NCI-H2196 (cell line): ENCODE data around the gene AGPAT2.

Experiments
- DNase-seq: peaks from one replicate; lab custom pipeline; 2025; ENCODE audit not compliant: unreplicated experiment; lab: John Stamatoyannopoulos, UW

AGPAT2 gene

DNA sequence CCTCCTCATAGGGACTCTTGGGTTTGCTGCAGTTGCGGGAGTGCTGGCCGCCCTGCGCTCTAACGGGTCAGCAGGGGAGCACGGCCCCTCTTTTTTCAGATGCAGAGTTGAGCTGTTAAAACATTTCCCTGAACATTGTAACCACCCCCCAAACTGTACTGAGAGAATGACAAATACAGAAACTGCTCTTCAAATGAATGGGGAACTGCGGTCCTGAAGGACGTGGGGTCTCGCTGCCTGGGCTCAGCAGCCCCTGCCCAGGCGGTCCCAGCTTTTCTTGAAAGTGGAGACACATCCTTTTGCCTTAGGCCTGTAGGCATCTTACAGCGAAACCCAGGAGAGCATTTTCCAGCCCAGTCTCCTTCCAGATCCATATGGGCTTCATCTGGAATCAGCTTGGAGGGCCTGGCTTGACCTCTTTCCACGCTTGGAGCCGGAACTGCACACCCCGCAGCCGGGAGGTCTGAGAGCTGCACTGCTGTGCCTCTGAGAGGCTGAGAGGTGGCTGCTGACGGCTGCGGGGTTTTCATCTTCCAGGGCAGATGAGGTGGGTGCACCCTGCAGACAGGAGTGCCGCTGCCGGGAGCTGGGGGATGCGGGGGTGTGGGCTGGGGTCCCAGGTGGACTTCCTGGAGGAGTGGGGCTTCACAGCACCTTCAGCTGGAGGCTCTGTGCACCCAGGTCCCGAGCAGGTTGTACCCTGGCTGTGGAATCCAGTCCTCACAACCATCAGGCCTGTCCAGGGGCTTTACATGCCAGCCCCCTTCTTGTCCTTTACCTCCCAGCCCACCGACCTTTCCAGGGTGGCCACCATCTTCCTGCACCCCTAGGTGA is 1.2 kb upstream of the AGPAT2 start:
- DNase-seq, result no peak

DNA sequence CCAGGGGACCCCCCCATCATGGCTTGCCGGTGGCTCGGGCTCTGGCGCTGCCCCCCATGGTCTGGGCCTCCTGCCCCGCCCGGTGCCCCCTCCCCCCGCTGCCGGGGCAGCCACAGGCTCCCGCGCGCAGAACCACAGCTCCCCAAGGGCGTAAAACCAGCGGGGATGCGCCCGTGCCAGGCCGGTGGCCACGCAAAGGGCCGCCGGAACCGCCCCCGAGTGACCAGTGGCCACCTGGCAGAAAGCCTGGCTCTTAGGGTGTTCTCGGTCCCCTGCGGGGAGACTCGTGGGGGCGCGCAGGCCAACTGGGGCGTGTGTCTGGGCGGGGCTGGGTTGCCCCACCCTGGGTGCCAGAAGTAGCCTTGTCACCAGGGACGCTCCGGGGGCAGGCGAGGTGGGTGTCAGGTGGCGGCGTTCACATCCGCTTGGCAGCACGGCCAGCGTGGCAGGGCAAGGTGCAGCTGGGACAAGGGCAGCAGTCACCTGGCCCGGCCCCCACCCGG is 515 bp upstream of the AGPAT2 start:
- no peak for DNase-seq

DNA sequence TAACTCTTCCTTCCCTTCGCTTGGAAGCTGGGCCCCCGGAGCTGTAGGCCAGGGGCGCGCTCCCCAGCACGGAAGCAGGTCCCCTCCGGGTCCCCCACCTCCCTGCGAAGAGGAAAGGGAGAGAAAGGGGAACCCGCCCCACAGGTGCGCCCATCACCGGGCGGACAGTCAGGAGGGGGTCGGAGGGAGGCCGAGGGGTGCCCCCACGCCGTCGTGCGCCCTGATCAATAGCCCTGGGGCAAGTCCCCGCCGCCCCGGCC is 793 bp downstream of the AGPAT2 start:
- no peak for DNase-seq

DNA sequence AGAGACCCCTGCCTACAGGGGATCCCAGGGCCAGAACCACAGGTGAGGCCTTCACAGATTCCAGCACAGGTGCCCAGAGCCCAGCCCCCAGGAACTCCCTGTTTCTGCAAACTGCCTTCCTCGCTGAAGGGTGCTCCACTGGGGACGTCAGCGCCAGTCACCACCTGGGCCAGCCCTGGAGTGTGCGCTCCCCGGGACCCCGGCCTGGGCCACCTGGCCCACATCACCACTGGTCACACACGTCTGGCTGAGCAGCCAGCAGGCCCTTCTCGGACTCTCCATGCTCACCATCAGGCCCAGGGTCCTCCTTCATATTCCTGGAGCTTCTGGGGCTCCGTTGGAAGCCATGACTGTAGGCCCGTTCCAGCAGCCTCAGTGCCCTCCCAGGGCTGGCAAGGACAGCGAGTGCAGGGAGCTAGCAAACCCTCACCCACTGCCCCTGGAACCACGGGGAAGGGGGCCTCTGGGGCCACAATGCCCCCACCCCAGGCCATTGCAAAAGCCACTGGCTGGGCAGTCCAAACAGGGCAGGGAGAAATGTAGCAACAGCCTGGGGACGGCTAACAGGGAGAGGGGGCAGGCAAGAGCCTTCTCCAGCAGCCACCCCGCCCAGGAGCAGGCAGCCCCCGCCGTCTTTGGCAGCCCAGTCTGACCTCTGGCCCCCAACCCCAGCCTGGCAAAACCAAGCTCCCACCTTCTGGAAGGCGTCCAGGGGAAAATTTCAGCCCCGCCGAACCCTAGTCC is 1.3 kb downstream of the AGPAT2 start:
- no peak for DNase-seq

DNA sequence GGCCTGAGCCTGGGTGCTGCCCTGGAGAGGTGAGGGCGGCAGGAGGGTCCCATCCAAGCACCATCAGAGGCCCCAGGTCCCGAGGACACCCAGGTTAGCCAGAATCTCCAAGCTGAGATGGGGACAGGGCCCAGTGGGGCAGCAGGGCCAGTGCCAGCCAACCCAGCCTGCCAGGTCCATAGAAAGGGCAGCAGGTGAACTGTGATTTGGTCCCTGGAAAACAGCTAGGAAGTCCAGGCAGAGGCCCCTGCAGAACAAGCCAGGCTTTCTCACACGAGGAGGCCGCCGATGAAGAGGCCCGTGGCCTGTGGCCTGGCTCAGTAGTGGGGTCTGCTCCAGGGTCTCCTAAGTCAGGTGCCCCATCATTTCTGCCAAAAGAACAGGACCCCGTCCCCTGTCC is 2.0 kb downstream of the AGPAT2 start:
- no peak for DNase-seq

DNA sequence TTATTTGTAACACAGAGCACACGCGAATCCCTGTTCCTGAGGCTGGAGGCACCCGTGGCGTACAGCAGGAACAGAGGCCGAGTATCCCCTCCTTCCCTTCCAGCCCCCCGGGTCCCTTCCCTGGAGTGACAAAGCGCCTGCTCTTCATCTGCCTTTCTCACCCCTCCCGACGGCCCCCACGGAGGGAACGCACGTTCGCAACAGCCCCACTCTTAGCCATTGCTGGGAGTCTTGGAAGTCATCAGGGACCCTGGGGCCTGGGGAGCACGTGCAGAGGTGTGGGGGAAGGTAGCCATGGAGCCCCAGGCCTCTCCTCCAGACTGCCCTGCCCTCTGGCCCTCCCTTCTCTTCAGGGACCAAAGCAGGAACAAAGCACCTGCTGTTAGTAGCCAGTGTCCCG is 2.5 kb downstream of the AGPAT2 start:
- no peak for DNase-seq

DNA sequence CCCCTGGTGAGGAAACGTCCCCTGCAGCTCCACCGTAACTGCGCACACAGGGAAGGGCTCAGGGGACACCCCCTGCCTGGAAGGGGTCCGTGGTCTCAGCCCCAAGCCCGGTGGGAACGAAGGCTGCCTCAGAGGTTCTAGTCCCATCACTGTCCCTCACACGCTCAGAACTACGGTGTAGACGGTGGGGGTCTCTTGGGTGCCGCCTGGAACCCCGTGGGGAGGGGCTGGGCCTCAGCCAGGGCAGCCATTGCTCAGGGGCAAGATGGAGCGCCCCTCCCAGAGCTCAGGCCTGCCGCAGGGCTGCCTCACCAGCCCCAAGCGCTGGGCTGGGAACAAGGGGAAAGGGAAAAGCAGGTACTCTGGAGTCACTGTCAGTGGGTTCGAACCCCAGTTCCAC is 2.9 kb downstream of the AGPAT2 start:
- DNase-seq, result no peak

DNA sequence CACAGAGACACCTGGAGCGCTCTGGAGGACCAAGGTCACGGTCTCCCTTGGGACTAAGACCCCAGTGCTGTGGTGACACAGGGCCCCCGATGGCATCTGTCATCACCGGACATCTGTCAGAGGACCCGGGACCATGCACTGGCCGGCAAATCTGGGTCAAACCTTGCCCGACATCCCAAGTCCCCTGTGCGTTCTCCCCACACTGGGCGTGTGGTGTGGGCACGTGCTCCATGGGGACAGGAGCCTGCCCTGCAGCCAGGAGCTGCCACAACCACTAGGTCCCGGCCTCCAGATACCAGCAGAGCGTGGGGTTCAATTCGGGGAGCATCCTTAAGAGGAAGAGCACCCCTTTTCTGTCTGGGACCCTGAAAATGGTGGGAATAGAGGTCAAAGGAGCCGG is 3.5 kb downstream of the AGPAT2 start:
- DNase-seq, result no peak

DNA sequence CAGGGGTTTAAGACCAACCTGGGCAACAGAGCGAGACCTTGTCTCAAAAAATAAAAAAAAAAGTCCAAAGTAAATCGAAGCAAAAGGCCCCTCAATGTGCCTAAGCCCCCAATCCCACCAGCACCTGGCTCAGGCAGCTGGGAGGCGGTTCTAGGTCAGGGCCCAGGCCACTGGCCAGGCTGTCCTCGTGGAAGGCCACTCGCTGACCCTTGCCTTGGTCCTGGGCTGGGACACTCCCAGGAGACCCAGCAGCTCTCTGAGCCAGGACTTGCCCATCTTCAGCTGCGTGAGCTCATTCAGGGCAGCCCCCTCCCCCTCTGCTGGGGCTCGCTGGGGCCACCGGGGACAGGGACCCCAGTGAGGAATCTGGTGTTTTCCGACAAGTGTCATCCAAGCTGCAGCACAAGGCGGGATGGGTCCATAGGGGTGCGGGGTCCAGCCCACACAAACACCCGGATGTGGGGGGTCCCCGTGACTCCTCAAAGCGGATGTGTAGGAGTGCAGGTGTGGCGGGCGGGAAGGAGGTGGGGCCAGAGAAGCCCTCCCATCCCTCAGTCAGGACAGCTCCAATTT is 4.0 kb downstream of the AGPAT2 start:
- no peak for DNase-seq

DNA sequence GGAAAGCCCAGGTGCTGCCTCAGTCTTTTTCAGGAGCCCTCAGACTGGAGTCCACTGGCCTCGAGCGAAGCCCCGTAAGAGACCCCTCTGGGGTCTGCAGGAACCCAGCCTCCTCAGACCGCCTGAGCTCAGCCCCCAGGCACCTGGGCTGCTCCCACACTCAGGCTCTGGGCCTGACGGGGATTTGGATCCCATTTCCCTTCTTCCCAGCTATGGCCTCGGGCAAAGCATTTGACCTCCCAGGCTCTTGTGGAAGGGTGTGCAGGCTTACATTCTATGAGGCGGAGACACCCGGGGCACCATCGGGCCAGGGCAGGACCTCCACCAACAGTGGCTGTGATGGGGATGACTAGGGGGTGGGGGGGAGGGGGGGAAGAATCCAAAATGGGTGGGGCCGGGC is 4.5 kb downstream of the AGPAT2 start:
- DNase-seq, result no peak

DNA sequence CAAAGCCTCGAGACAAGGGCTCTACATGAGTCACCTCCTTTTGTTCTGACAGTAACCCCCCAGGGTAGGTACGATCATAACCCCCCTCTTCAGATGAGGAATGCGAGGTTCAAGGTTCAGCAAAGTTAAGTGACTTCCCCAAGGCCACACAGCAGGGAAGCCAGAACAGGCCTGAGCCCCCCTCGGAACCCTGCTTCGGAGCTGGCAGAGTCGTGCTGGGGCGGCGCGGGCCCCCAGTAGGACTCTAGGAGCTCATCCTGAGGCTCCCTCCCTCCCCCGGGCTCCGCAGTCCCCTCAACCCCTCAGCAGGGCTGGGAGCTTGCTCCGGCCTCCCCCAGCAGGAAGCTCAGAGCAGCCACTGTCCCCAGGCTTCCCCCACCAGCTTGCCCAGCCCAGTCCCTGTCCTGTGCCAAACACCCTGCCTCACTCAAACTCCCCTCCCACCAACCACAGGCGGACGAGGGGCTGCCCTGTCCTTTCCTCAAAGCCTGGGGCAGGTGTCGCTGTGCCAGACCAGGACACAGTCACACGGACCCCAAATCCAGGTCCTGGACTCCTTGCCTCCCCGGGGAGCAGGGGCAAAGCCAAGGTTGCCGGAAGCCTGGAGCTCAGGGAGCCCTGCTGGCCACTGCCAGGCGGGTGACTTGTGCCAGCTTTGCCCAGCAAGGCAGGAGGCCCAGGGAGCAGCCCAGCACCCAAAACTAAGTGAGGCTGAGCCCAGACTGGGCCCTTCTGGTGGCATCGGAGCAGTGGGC is 5.1 kb downstream of the AGPAT2 start:
- no peak for DNase-seq

DNA sequence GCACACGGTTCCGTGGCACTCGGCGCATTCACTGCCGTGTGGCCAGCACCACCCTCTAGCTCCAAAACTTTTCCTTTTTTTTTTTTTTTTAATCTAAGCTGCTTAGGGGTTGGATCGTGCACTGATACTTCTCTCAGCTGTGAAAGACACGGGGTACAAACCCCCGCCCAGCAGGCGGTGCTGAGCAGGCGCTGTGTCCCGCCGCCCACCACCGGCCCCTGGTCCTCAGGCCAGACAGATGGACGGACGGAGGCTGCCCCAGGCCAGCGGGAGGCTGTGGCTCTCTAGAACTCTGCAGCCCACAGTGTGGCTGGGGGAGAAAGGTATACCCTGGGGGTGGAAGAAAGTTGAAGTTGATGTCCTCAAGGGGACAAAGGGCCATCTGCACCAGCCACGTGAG is 6.2 kb downstream of the AGPAT2 start:
- DNase-seq, result no peak

DNA sequence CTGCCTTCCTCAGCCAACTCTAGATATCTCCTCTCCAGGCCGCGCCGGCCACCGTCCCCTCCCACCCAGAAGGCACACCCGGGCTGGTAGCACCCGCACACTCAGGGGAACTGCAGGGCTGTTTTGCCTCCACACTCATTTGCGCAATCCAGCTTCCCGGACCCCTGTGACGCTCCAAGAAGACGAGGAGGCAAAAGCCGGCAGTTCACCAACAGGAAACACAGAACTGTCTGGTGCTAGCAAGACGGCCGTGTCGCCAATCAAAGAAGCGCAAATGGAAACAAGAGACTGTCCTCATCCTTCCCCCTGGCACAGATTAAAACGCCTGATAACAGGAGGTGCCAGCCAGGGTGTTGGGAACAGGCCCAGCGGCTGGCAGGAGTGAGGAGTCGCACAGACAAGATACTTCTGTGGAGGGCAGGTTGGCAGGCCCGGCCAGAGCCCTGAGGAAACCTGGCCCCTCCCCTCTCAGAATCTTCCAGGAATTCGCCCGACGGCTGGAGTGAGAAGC is 7.8 kb downstream of the AGPAT2 start:
- peak; percentile 50 for DNase-seq

DNA sequence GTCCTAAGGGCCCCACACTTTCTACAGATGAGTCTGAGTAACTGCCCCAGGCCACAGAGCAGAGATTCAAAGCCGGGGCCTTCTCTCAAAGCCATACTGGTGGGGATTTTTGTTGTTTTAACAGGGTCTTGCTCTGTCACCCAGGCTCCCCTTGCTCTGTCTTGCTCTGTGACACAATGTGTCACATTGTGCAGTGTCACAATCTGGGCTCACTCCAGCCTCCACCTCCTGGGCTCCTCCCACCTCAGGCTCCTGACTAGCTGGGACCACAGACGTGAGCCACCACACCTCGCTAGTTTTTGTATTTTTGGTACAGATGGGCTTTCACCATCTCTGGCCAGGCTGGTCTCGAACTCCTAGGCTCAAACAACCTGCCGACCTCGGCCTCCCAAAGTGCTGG is 8.6 kb downstream of the AGPAT2 start:
- DNase-seq, result no peak

DNA sequence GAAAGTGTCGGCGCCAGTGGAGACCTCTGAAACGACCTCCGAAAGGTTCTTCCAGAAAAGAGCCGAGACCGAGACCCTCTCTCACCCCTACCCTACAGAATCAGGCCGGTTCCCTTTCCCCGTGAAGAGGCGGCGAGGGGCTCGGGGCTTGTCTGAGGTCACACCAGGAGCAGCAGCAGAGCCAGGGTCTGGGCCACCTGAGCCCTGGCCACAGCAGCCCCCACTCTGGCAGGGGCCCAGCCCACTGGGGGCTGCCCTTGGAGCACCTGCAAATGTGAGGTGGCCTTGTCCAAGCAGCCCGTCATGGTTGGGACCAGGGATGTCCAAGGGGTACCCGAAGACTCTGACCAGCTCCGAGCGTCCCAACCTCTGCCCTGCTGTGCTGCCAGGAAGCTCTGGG is 9.2 kb downstream of the AGPAT2 start:
- DNase-seq, result no peak

DNA sequence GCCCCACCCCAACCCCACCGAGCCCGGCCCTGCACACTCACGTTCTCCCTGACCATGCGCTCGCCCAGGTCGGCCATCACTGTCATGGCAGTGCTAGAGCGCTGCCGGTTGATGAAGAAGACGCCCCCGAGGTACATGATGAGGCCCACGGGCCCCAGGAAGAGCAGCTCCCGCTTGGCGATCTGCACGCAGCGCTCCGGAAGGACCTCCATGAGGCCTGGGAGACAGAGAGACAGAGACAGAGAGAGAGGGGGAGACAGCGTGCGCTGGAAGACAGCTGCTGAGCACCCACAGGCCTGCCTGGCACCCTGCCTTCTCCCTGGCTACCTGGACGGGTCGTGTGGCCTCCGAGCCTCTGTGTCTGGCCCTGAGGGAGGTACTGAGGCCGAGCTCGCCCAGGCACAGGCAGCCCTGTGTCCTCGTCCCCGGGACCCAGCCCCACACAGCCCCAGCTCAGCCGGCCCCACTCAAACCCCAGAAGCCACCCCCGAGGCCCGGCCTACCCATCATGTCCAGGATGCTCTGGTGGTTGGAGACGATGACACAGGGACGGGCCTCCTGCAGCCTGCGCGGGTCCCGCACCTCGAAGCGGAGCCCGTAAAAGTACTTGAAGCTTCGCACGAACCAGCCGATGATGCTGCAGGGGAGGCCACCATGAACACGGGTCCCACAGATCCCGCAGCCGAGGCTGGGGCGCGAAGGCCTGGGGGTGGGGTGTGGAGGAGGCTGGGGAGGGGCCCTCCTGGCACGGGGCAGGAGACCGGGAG is 10.2 kb downstream of the AGPAT2 start:
- no peak for DNase-seq

DNA sequence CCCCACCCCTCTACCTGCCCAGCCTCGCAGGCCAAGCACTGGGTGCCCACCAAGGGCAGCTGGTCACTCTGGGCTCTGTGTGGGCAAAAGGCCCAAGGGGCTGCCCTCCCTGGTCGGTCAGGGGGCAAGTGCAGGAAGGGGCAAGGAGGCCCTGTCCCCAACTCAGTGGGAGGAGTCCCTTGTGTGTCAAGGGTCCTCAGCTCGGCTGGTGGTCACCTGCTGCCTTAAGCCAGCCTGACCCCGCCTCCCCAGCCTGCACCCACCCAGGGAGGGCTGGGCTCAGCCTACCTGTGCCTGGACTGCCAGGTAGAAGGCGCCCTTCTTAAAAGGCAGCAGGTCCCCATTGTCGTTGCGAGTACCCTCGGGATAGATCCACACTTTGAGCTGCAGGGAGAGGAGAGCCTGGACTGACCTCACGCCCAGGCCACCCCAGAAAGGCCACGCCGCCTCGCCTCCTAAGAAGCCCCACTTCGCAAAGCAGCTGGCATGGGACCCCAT is 10.9 kb downstream of the AGPAT2 start:
- DNase-seq, result no peak

DNA sequence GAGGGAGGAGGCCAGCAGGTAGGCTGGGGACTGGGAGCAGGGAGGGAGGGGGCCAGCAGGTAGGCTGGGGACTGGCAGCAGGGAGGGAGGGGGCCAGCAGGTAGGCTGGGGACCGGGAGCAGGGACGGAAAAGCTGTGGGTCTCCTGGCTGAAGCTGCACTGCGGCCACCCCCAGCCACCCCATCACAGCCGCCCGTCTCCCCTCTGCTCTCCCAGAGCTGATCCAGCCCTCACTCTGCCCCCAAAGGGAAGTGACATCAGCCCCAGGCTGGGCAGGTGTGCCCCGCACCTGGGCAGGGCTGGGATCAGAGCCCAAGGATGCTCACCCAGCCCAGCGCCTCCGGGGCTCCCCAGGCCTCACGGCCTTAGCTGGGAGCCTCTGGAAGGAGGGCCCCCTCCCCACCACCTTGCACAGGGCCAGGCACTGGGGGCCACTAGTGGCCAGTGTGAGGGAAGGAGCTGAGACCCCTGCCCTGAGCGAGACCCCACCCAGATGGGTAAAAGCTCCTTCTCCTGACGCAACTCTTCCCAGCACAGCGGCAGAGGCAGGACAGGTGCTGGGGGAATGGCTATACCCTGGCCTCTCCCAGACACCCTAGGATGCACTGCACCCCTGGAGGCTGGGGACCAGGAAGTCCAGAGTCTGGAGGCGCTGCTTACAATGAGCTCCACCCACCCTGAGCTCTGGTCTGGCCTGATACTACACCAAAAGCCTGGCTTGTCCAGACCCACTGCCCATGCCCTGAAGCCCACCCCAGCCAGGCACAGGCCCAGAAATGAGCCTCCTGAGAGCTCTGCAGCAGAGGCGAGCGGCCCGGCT is 11.6 kb downstream of the AGPAT2 start:
- DNase-seq, result peak; percentile 28

DNA sequence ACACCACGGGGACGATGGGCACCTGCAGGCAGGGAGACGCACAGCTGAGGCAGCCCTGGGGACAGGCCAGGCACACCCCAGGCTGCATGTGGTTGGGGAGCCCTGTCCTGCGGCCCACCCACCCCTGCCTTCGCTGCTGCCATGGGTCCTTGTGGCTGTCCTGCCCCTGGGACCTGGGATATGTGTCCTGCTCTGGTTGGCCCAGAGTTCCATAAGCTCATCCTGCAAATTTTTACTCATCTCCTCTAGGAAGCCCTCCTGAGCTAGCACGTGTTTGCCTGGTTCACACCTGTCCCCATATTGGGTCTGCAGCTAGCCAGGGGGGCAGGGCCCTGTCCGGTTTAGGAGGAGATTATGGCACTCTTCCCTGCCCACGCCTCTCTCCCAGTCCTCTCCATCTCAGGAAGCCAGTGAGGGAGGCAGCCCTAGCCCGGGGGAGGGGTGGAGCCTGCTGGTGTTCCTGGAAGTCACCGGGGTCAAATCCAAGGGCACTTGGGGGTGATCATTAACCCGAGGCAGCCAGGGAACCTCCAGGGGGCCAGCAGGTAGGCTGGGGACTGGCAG is 12.4 kb downstream of the AGPAT2 start:
- DNase-seq, result peak; percentile 46
